ENCODE measurements around the gene XPA. TPM values are rescaled to one million over a fixed set of nuclear protein-coding genes. Genes with fewer than 3 reads are reported as not detected.

XPA gene
- total and polyA plus RNA-seq, 10 donors = 11.4 to 24.2 (median 16.0) TPM

GRCh38 chr9:97695995-97696802 lies 941 bp downstream of the XPA start:
- no peaks in the 10 kb centered on the region for H3K9me3 ChIP-seq
- 22 to 24% (median 23%) methylated on average over 9 of the region's 9 CpGs for WGBS, 5 donors
- H3K27ac ChIP-seq = peak overlapping the region; percentile 89 to 97 (median 93)
- no peak for DNase-seq
- H3K27me3 ChIP-seq (replicated peaks in 1 of 7) = no peaks in the 10 kb centered on the region
- peaks cover 23 to 61% (median 43%) of the 10 kb centered on the region in 6 donors for H3K4me1 ChIP-seq
- H3K36me3 ChIP-seq = peaks cover 0 to 24% (median 14%) of the 10 kb centered on the region in 6 donors
- intact Hi-C loops (cut with DNase I; ENCODE audit: low total_unique reads) = no loop called here
- TF ChIP-seq CTCF (IDR thresholded peaks at IDR 0.05 in 8 of 11, conservative IDR thresholded peaks at IDR 0.05 in 3 of 11) = no peak
- TF ChIP-seq POLR2AphosphoS5 (IDR thresholded peaks at IDR 0.05) = no peak
- no peak for TF ChIP-seq POLR2A (IDR thresholded peaks at IDR 0.05)
- peak overlapping the region; percentile 69 to 87 (median 72) for H3K4me3 ChIP-seq

- peak overlapping the region in 1 of 8 donors; percentile 87 for H3K4me3 ChIP-seq
- H3K4me1 ChIP-seq = peaks cover 23 to 61% (median 43%) of the 10 kb centered on the region in 6 donors
- H3K9me3 ChIP-seq = no peaks in the 10 kb centered on the region
- intact Hi-C loops (cut with DNase I; ENCODE audit: low total_unique reads) = no loop called here
- peak overlapping the region in 1 of 8 donors; percentile 97 for H3K27ac ChIP-seq
- WGBS, 5 donors = 76 to 93% (median 88%) methylated on average over 3 of the region's 3 CpGs
- DNase-seq = no peak
- no peaks in the 10 kb centered on the region for H3K27me3 ChIP-seq (replicated peaks in 1 of 7)
- H3K36me3 ChIP-seq = peaks cover 0 to 32% (median 21%) of the 10 kb centered on the region in 6 donors
- TF ChIP-seq CTCF (IDR thresholded peaks at IDR 0.05 in 8 of 11, conservative IDR thresholded peaks at IDR 0.05 in 3 of 11) (no peak), POLR2A (IDR thresholded peaks at IDR 0.05) (no peak), POLR2AphosphoS5 (IDR thresholded peaks at IDR 0.05) (no peak)
These were observed 1.8 kb downstream of the XPA start for GRCh38 chr9:97695390-97695789.

GRCh38 chr9:97694769-97695168 lies 2.4 kb downstream of the XPA start:
- TF ChIP-seq POLR2A (IDR thresholded peaks at IDR 0.05) (no peak), CTCF (IDR thresholded peaks at IDR 0.05 in 8 of 11, conservative IDR thresholded peaks at IDR 0.05 in 3 of 11) (no peak), POLR2AphosphoS5 (IDR thresholded peaks at IDR 0.05) (no peak)
- Histone ChIP-seq H3K4me1 (peaks cover 23 to 61% (median 44%) of the 10 kb centered on the region in 6 donors), H3K27me3 (replicated peaks in 1 of 7) (no peaks in the 10 kb centered on the region), H3K27ac (no peak overlapping the region), H3K9me3 (no peaks in the 10 kb centered on the region), H3K36me3 (peaks cover 0 to 38% (median 25%) of the 10 kb centered on the region in 6 donors), H3K4me3 (no peak overlapping the region)
- no peak for DNase-seq
- intact Hi-C loops (cut with DNase I; ENCODE audit: low total_unique reads) = no loop called here
- 82 to 96% (median 91%) methylated on average over 7 of the region's 7 CpGs for WGBS, 5 donors

- Histone ChIP-seq H3K27ac (no peak overlapping the region), H3K36me3 (peaks cover 0 to 90% (median 58%) of the 10 kb centered on the region in 6 donors)
These were observed 7.5 kb downstream of the XPA start for GRCh38 chr9:97689401-97690180.

More at GRCh38 chr9:97689401-97690180, 7.5 kb downstream of the XPA start:
- Histone ChIP-seq H3K4me1 (peaks cover 5 to 20% (median 9%) of the 10 kb centered on the region in 6 donors), H3K4me3 (no peak overlapping the region), H3K27me3 (replicated peaks in 1 of 7) (no peaks in the 10 kb centered on the region), H3K9me3 (no peaks in the 10 kb centered on the region)
- WGBS, 5 donors = 56 to 72% (median 59%) methylated on average over 4 of the region's 4 CpGs
- intact Hi-C loops (cut with DNase I; ENCODE audit: low total_unique reads) = no loop called here
- TF ChIP-seq CTCF (IDR thresholded peaks at IDR 0.05 in 8 of 11, conservative IDR thresholded peaks at IDR 0.05 in 3 of 11) (no peak), POLR2AphosphoS5 (IDR thresholded peaks at IDR 0.05) (no peak), POLR2A (IDR thresholded peaks at IDR 0.05) (no peak)
- DNase-seq = no peak

All from spleen (tissue), 11 donors.